Raji (cell line): ENCODE results near the gene ZNF235.

Source experiments
- POLR2A ChIP-seq: IDR thresholded peaks from 2 replicates; pipeline ENCODE4 v1.6.1; 2011; ENCODE audit warnings: low read depth, low read length, control low read depth; ENCODE audit not compliant: insufficient read depth

ZNF235 gene

DNA sequence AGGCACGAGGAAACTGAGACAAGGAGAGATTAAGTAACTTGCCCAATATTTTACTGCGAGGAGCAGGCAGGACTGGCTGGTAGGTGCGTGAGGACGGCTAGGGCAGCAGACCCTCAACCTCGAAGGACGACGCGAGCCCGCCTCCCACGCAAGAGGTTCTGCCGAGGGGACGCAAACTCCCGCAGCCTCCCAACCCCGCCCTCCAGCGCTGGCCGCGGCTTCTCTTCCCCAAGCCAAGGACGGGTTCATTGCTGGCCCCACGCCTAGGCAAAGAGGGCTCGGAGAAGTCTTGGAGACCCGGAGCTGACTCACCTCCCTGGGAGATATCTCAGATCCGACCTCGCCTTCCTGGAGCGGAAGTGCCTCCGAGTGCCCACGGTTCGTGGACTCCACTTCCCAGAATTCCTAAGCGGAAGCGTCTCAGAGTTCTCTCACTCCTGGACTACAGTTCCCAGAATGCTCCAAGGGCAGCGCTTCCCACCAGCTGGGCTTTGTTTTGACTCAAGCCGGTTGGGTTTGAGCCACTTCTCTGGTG, at the start of gene ZNF235:
TSS of gene ZNF235 (minus strand) at position 367 of the 535 bp plus-strand sequence. CDS start 1,621 bp downstream, outside the sequence.
- no peak for TF ChIP-seq POLR2A

DNA sequence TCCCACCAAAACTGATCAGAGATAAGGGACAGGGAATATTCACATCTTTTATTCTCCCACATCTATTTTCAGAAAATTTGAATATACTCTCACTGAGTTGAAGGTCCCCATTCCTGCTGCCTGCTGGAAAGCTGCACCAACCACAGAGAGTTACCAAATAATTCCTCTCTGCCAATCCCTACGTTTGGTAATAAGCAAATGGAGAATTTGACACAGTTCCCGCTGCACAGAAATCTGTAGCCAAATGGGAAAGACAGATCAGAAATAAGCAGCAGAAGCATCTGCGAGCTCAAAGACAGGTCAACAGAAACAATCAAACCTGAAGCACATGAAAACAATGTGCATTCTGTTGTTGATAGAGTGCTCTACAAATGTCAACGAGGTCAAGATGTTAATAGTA, 41.7 kb upstream of the ZNF235 start:
- TF ChIP-seq POLR2A = no peak

DNA sequence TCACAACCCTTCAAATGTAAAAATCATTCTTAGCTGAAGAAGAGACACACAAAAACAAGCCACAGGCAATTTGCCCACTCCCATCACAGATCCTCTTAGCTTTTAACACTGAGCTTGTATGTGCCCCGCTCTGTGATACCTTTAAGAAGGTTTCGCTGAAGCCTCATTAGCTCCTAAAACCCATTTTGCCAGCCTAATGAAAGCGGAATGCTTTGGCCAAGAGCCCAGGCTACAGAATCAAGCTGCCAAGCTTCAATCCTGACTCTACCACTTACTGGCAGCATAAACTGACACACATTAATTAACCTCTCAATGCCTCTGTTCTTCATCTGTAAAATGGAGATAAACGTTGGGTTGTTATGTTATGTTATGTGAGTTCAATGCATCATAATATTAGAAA, 41.1 kb upstream of the ZNF235 start:
- no peak for TF ChIP-seq POLR2A

DNA sequence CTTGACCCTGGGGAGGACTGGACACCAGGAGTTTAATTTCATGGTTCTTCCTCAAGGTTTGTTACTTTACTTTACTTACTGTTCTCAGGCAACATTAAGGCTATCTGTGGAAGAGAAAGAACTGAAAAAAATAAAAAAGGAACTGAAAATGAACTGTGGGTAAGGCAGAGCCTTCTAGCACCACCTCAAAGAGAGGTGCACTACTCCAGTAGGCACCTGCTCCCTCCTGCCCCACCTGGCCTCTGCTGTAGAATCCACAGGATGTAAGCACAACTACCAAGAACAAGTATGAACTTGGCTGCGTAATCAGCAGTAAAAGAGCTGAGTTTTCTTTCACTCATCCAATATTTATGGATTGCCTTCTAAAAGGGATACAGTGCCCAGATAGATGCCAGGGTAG, 39.4 kb upstream of the ZNF235 start:
- TF ChIP-seq POLR2A = no peak

DNA sequence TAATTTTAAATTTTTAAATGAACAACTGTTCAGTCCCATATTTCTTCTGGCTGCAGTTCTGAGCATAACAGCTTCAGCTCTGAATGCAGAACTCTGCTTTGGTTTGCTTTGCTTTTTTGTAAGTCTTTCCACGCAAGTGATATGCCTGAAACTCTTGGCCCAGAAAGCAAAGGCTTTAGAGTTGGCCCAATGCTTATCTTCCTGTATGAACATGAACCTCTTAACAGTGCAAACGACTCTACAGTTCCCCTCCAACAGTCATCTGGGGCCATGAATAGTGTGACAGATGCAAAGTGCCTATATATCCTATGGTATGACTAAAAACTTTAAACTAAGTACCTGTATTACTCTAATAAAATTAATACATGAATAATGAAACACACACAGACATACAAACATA, 37.0 kb upstream of the ZNF235 start:
- TF ChIP-seq POLR2A = no peak

DNA sequence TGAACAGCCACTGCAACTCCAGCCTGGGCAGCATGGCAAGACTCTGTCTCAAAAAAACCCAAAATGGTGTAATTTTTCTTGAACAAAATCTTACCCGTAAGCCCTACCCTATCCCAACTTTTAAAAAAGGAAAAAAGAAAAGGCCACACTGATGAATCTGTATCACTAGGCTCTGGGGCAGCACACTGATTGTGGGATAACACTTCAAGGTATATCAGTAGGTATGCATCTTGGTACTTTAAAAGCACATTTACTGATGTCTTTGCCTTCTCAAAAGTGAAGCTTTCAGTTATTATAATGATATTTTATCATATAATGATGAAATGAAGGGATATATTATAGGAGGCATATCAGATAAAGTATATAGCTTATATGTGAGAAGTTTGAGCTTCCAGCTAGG, 27.3 kb upstream of the ZNF235 start:
- no peak for TF ChIP-seq POLR2A

DNA sequence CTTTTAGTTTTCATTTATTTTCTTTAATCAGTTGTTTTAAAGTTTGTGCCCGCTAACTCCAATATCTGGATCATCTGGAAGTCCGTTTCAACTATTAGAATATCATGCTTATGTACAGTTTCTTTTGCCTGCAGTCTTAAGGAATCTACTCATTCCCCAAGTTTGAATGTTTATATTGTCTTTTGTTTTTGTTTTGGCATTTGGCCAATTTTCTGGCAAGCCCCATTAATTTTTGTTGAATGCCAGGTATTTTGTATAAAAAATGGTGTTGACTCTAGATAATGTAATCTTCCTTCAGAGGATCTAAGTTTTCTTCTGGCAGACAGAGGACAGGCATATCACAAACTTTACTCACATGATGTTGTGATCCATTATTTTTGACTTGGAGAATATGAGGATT, 11.1 kb upstream of the ZNF235 start:
- TF ChIP-seq POLR2A = no peak

DNA sequence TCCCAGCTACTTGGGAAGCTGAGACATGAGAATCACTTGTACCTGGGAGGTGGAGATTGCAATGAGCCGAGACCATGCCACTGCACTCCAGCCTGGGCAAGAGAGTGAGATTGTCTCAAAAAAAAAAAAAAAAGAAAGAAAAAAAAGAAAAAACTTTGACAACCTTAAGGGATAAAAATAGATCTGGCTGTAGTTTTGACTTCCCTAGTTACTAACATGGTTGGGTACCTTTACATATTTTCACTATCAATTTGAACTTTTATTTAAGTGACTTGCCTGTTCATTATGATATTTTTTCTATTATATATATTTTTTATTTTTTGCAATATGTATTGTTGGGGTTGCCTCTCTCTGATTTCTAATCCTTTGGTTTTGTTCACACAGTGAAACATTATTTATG, 8.4 kb upstream of the ZNF235 start:
- no peak for TF ChIP-seq POLR2A

DNA sequence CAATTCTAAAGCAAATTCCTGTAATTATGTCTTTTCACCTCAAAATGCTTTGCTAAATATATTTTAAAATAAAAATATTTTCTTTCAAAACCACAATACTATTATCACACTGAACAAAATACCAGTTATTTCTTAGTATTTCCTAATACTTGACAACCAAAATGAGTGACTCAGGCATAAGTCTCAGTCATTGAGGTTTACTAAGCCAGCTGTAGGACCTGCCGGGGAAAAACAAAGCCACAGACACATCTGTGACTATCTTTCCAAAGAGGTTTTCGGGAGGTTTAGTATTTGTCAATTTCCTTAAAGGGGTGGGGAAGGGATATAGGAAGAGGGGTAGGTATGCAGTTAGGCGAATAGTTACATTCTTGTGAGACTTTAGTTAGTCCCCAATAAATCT, 3.2 kb upstream of the ZNF235 start:
- TF ChIP-seq POLR2A = no peak

DNA sequence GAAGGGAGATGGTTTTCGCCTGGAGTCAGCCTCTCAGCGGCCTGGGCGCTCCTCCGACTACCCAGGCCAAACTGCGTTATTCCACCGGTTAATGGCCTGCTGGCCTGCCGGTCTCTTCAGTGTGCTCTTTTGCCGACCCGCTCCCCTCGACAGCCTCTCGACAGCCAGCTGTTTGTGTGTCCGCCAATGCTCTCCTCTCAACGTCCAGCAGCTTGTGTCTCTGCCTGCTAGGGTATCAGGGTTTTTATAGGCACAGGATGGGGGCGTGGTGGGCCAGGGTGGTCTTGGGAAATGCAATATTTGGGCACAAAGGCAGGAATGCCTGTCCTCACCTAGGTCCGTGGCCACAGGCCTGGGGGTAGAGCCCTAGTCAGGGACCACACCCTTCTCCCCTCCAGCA, 1.5 kb upstream of the ZNF235 start:
- no peak for TF ChIP-seq POLR2A

DNA sequence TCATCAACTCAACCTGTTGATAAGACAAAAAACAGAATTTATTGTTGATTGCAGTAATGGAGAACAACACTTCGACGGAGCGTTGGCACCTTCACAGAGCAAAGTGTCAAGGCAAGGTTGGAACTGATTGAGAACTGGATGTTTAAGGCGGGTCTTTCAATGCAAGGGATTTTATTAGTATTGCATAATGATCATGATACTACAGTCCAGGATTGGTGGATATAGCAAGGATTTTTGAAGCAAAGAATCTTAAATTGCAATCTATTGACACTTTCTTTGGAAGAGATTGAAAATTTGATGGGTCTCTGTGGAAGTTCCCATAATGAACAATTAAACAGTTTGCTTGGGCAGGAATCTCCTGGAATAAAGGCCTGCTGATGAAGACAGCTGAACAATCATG, 632 bp upstream of the ZNF235 start:
- no peak for TF ChIP-seq POLR2A

DNA sequence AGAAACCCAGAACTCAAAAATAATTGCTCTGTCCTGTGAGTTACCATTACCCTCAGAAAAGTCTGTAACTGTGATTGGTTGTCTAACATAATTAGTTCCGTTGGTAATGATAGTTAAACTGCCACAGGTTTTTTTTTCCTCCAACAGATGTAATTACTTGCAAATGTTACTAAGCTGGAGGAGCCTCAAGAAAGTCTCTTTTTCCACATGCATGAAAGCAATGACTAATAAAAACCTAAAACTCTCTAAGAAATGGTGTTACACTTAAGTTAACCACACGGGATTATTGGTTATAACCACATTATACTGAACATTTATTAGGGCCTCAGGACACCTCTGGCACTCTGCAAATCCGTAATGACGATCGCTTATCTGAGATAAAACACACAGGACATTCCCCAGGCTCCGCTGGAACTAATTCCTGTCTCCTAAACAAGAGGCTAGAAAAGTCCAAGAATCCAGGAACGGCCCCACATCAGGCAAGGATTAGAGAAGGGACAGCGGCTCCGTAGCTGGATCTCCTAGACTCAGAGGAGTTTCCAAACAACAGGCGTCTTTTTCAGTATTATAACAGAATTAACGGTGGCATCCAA, 753 bp downstream of the ZNF235 start:
- no peak for TF ChIP-seq POLR2A

DNA sequence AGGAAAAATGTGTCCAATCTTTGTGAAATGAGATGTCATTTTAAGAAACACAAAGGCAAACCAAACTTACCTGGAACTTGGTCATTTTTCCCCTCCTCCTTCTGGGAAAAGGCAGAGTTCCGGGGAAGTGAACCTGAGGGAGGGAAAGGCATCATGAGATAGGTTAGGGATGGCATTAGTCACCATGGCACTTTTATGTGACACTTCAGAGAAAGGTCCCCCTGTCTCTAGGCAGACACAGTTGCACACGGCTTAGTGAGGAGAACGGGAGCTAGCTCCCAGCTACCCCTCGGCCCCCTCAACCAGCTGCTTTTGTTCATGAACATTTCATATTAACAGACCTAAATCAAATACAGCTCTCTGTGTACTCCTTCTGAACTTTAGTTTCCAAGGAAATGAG, 1.5 kb downstream of the ZNF235 start:
- no peak for TF ChIP-seq POLR2A

DNA sequence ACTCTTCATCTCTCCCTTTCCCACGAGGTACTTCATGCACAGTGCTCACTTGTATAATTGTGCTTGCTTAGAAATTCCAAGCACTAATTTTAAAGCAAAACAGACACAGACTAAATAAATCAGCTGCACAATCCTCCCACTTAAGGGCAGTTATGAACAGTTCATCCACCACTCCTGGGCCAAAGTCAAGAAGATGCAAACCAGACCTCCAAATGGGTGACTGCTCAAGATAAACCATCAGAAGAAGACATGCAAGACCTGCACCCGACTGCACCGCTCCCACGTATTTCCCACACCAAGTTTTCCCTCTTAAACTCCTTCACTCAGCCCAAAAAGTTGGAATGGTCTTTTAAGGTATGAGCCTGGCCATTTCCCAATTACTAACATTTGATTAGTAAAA, 19.9 kb downstream of the ZNF235 start:
- no peak for TF ChIP-seq POLR2A

DNA sequence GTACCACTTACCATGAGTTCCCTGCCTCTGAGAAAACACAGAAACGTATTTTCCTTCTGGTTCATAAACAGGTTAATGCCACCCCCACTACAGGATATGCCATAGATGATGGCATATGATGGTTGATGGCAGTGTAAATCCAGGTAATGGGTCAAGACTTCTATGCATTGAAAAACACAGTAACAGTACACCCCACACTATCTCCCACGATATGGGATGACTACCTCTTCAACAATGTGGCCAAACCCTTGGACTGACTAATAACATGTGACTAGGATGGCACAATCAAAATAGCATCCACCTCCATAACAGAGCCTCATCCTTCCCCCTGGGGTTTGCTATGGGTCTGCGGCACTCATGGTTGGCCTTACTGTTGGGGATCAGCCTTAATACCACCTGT, 22.0 kb downstream of the ZNF235 start:
- TF ChIP-seq POLR2A = no peak

DNA sequence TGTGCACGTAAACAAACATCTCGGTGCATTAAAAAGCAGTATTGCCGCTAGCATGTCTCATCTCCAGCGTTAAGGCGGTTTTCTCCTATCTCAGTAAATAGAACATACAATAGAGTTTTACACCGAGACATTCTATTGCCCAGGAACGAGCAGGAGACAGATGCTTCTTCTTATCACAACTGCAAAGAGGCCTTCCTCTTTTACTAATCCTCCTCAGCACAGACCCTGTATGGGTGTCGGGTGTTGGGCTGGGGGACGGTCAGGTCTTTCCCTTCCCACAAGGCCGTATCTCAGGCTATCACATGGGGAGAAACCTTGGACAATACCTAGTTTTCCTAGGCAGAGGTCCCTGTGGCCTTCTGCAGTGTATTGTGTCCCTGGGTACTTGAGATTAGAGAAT, 23.9 kb downstream of the ZNF235 start:
- no peak for TF ChIP-seq POLR2A

DNA sequence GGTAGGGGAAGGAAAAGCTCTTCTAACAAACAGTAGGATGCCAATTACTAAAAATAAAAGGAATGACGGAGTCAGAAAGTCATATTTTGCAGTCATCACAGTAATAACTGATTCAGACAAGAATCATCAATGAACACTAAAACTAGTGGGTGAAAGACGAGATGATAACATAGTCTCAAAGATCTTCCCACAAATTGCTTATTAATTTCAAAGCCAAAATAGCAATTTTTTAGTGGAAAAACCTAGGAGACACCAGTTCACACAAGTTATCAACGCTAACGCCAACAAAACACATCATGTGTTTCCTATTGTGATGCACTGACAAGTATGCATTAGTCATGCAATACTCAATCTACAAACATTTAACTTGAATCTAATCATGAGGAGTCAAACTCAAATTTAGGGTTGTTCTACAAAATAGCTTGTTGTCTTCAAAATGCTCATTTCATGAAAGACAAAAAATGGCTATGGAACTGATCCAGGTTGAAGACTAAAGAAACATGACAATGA, 26.6 kb downstream of the ZNF235 start:
- TF ChIP-seq POLR2A = no peak

DNA sequence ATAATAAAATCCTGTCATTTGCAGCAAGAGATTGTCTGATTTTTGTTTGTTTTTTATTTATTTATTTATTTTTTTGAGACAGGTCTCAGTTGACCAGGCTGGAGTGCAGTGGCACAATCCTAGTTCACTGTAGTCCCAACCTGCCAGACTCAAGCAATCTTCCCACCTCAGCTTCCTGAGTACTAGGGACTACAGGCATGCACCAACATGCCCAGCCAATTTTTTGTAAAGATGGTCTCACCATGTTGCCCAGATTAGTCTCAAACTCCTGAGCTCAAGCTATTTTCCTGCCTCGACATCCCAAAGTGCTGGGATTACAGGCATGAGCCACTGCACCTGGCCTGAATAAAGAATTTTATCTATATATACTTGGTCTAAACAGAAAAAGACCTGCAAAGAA, 27.5 kb downstream of the ZNF235 start:
- TF ChIP-seq POLR2A = no peak
